Gastrocnemius medialis (tissue), 4 donors: ENCODE measurements around the gene CIAPIN1.

Experiments used
- POLR2A ChIP-seq, 2 donors: fragments of 450-650 bp; IDR thresholded peaks; one replicate each; pipeline ENCODE4 v1.6.1; 2017; ENCODE audit warnings: antibody characterized with exemption in 2 of 2, mild to moderate bottlenecking in 2 of 2, moderate library complexity in 2 of 2
- TF ChIP-seq, protein P1 (sequence below), 5 experiments: fragments of 450-650 bp in 3 of 5; fragments of 200-600 bp in 2 of 5; sonication (generic) in 2 of 5; IDR thresholded peaks in 4 of 5; conservative IDR thresholded peaks in 1 of 5; 1 replicate in 4 of 5; 2 replicates in 1 of 5; pipeline ENCODE4 v1.5.1; 2016 to 2019; ENCODE audit warnings: antibody characterized with exemption in 5 of 5, mild to moderate bottlenecking in 3 of 5, moderate library complexity in 3 of 5

DNA sequence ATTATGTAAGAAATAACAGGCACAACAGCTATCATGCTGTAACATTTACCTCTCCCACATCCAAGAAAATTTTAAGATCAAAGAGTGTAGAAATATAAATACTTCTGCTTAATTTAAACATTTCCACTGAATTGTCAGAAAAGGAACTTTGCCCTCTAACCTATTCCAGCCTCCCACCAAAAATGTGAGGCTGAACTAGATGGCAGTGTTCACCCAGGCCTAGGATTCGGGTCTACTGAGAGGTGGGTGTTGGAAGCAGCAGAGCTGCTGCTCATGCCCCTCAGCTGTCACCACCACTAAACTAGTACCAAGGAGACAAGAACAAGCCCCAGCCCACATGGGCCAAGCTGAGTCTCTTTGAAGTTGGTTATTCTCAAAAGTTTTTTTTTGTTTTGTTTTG, 11.3 kb downstream of the CIAPIN1 start:
- TF ChIP-seq POLR2A (IDR thresholded peaks at IDR 0.05), result no peak
- TF ChIP-seq, protein P1, sequence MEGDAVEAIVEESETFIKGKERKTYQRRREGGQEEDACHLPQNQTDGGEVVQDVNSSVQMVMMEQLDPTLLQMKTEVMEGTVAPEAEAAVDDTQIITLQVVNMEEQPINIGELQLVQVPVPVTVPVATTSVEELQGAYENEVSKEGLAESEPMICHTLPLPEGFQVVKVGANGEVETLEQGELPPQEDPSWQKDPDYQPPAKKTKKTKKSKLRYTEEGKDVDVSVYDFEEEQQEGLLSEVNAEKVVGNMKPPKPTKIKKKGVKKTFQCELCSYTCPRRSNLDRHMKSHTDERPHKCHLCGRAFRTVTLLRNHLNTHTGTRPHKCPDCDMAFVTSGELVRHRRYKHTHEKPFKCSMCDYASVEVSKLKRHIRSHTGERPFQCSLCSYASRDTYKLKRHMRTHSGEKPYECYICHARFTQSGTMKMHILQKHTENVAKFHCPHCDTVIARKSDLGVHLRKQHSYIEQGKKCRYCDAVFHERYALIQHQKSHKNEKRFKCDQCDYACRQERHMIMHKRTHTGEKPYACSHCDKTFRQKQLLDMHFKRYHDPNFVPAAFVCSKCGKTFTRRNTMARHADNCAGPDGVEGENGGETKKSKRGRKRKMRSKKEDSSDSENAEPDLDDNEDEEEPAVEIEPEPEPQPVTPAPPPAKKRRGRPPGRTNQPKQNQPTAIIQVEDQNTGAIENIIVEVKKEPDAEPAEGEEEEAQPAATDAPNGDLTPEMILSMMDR (IDR thresholded peaks at IDR 0.05 in 4 of 5, conservative IDR thresholded peaks at IDR 0.05 in 1 of 5), result no peak
